RPMI8226 (cell line): ENCODE data around the gene EZH2.

Source experiments
- DNase-seq: peaks from one replicate; pipeline ENCODE4 v3.0.0-alpha.2; 2015

The EZH2 gene

GRCh38 chr7:148761499-148762278, 122.4 kb downstream of the EZH2 start:
- DNase-seq, result no peak
